SK-N-MC (cell line): ENCODE measurements around the gene MSMB.
"Not testable (repeated sequence)": the region's sequence is repeated elsewhere in the genome, so short reads cannot be mapped to it uniquely, and the experiment has no call there.

Source experiments
- DNase-seq: peaks from one replicate; pipeline ENCODE4 v3.0.0-alpha.2; 2011; ENCODE audit warnings: low read depth, low spot score
- H3K27ac ChIP-seq: fragments of 200-600 bp; sonication (generic); 2 replicates; pipeline ENCODE4 v1.5.1; 2016; ENCODE audit warnings: mixed run types
- H3K36me3 ChIP-seq: fragments of 200-600 bp; sonication (generic); 2 replicates; pipeline ENCODE4 v1.6.1; 2017; ENCODE audit warnings: antibody characterized with exemption, low read length, mixed read lengths; ENCODE audit not compliant: insufficient read depth
- H3K4me3 ChIP-seq: fragments of 200-600 bp; sonication (generic); 2 replicates; pipeline ENCODE4 v1.5.1; 2016
- H3K9ac ChIP-seq: fragments of 200-600 bp; sonication (generic); 2 replicates; pipeline ENCODE4 v1.8.0; 2017; ENCODE audit warnings: mixed run types, mixed read lengths; ENCODE audit not compliant: insufficient read length
- H3K9me3 ChIP-seq: fragments of 200-600 bp; sonication (generic); 2 replicates; pipeline ENCODE4 v1.6.1; 2017; ENCODE audit warnings: low read depth, mild to moderate bottlenecking, antibody characterized with exemption, low read length, moderate library complexity, mixed read lengths
- EZH2 ChIP-seq: fragments of 200-600 bp; sonication (generic); IDR thresholded peaks from one replicate; pipeline ENCODE4 v1.6.1; 2017; ENCODE audit warnings: antibody characterized with exemption
- FOXP2 ChIP-seq: optimal IDR thresholded peaks from 2 replicates; pipeline ENCODE3; 2011; ENCODE audit warnings: mild to moderate bottlenecking, moderate library complexity; ENCODE audit not compliant: insufficient read depth; ENCODE audit errors: extremely low read length, control extremely low read depth
- POLR2AphosphoS5 ChIP-seq: IDR thresholded peaks from 2 replicates; pipeline ENCODE4 v1.6.1; 2012; ENCODE audit warnings: mild to moderate bottlenecking, low read depth, low read length, borderline replicate concordance

Gene MSMB

GRCh38 chr10:46070749-46071148 is 24.7 kb upstream of the MSMB start:
- H3K9me3 ChIP-seq, result no peaks in the 10 kb centered on the region
- no peak for DNase-seq
- no peaks in the 10 kb centered on the region for H3K36me3 ChIP-seq
- TF ChIP-seq POLR2AphosphoS5 (no peak), FOXP2 (no peak), EZH2 (no peak)
- no peak overlapping the region for H3K4me3 ChIP-seq
- H3K27ac ChIP-seq, result no peak overlapping the region
- H3K9ac ChIP-seq, result no peak overlapping the region

GRCh38 chr10:46069771-46070463 is 23.8 kb upstream of the MSMB start:
- Histone ChIP-seq H3K4me3 (no peak overlapping the region), H3K9me3 (no peaks in the 10 kb centered on the region), H3K9ac (no peak overlapping the region), H3K27ac (no peak overlapping the region), H3K36me3 (no peaks in the 10 kb centered on the region)
- TF ChIP-seq FOXP2 (no peak), POLR2AphosphoS5 (no peak), EZH2 (no peak)
- no peak for DNase-seq

- Histone ChIP-seq H3K9me3 (no peaks in the 10 kb centered on the region), H3K27ac (no peak overlapping the region), H3K4me3 (no peak overlapping the region), H3K36me3 (no peaks in the 10 kb centered on the region), H3K9ac (no peak overlapping the region)
- TF ChIP-seq EZH2, result no peak
- no peak for TF ChIP-seq FOXP2
- no peak for DNase-seq
These were observed 22.8 kb upstream of the MSMB start for GRCh38 chr10:46068905-46069304.

GRCh38 chr10:46068117-46068516 is 22.0 kb upstream of the MSMB start:
- TF ChIP-seq POLR2AphosphoS5 (no peak), FOXP2 (no peak), EZH2 (no peak)
- Histone ChIP-seq H3K9me3 (no peaks in the 10 kb centered on the region), H3K36me3 (no peaks in the 10 kb centered on the region), H3K9ac (no peak overlapping the region), H3K27ac (no peak overlapping the region), H3K4me3 (no peak overlapping the region)
- DNase-seq, result no peak

DNA sequence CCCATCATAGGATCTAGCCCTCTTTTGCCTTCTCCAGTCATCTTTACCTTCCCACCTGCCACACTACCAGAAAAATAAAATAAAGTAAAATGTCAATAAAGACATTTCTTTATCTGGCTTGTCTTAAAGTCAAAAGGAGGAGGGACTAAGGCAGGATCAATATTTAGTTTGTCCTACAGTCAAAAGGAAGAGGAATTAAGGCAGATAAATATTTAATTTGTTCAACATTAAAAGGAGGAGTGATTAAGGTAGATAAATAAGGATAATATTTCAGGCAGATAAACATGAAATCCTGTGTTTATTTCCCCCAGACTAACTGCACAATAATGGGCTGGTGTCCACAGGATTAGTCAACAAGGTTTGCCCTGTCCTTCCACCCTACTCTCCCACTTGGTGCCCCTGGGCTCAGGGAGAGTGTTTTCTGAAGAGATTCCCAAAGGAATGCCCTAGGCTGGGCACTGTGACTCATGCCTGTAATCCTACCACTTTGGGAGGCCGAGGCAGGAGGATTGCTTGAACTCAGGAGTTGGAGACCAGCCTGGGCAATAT is 18.3 kb upstream of the MSMB start:
- Histone ChIP-seq H3K36me3 (no peaks in the 10 kb centered on the region), H3K4me3 (no peak overlapping the region), H3K9me3 (no peaks in the 10 kb centered on the region), H3K9ac (no peak overlapping the region), H3K27ac (no peak overlapping the region)
- no peak for DNase-seq
- TF ChIP-seq FOXP2, result no peak

GRCh38 chr10:46062723-46063428 is 16.8 kb upstream of the MSMB start:
- no peak overlapping the region for H3K27ac ChIP-seq
- H3K9ac ChIP-seq, result no peak overlapping the region
- no peaks in the 10 kb centered on the region for H3K9me3 ChIP-seq
- no peak for DNase-seq
- H3K4me3 ChIP-seq, result no peak overlapping the region
- TF ChIP-seq EZH2 (no peak), POLR2AphosphoS5 (no peak), FOXP2 (no peak)
- H3K36me3 ChIP-seq, result no peaks in the 10 kb centered on the region

- TF ChIP-seq EZH2, result no peak
- no peak for TF ChIP-seq FOXP2
- TF ChIP-seq POLR2AphosphoS5, result no peak
- Histone ChIP-seq H3K27ac (no peak overlapping the region), H3K4me3 (no peak overlapping the region), H3K9me3 (no peaks in the 10 kb centered on the region), H3K36me3 (no peaks in the 10 kb centered on the region), H3K9ac (no peak overlapping the region)
- DNase-seq, result no peak
These were observed 14.6 kb upstream of the MSMB start for GRCh38 chr10:46060706-46061105.

DNA sequence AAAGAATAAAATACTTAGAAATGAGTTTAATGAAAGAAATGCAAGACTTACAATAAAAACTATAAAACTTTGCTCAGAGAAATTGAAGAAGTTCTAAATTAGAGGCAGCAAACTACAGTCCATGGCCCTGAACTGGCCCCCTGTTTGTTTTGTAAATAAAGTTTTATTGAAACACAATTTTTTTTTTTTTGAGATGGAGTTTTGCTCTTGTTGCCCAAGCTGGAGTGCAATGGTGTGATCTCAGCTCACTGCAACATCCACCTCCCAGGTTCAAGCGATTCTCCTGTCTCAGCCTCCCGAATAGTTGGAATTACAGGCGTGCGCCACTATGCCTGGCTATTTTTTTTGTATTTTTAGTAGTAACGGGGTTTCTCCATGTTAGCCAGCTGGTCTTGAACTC is 11.9 kb upstream of the MSMB start:
- not testable (repeated sequence) for H3K27ac ChIP-seq, H3K9me3 ChIP-seq, H3K4me3 ChIP-seq, H3K36me3 ChIP-seq, H3K9ac ChIP-seq, DNase-seq

DNA sequence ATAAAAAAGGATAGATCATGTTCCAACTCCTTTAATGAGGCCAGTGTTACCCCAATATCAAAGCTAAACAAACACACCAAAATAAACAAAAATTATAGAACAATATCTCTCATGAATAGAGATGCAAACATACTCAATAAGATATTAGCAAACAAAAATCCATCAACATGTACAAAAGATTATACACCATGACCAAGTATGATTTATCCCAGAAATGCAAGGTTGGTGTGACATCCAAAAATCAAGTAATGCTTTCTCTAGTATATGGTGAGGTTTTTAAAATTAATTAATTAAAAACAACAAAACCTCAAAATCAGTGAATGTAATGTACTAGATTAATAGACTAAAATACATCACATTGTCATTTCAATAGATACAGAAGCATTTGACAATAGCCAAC is 11.0 kb upstream of the MSMB start:
- Histone ChIP-seq H3K27ac (no peak overlapping the region), H3K4me3 (no peak overlapping the region), H3K36me3 (no peaks in the 10 kb centered on the region), H3K9ac (no peak overlapping the region), H3K9me3 (no peaks in the 10 kb centered on the region)
- no peak for DNase-seq
- no peak for TF ChIP-seq FOXP2
- no peak for TF ChIP-seq EZH2
- no peak for TF ChIP-seq POLR2AphosphoS5
